NCI-H345 treated with DMSO at 0.1 percent for 48 hours (cell line): Measurements from ENCODE around the gene MCMBP.

Experiments used
- DNase-seq: peaks from one replicate; lab custom pipeline; 2025; ENCODE audit not compliant: unreplicated experiment; lab: John Stamatoyannopoulos, UW

MCMBP gene

DNA sequence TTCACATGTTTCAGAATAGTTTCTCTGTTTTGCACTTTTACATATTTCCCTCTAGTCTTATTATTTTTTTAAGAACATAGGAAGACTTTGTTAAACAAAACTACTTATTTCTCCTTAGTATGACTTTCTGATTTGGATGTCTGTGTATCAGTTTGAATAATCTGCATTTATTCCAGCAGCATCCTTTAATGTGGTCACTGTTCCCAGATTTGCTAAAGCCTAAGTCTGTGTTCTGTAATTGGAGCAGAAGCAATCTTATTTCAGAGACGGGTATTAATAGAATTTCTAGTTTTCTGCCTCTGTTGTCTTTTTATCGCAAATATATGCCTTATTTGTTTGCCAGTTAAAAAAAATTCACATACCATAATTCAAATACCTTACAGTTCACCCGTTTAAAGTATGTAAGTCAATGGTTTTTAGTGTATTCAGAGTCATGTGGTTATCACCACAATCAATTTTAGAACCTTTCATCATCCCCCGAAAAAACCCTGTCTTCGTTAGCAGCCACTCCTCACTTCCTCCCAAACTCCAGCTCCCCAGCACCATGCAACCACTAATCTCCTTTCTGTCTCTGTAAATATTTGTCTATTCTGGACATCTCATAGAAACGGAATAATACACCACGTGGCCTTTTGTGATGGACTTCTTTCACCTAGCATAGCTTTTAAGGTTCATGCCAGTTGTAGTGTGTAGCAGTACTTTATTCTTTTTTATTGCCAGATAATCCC is 88.1 kb downstream of the MCMBP start:
- DNase-seq = peak; percentile 12

DNA sequence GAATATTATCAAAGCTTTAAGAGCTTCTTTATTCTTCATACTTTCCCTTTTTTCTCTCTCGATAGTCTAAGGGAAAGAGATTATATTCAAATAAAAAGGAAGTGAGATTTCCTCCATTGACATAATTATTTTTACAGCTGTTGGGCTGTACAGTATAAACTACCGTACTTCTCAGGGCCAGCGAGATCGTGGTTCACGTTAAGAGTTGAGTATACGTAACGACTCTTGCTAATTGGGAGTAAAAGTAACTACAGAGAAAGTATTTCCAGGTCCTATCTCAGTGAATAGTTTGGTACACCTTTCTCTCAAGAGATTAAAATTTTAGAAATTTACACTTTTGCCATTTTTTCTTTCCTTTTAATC is 89.0 kb downstream of the MCMBP start:
- no peak for DNase-seq

DNA sequence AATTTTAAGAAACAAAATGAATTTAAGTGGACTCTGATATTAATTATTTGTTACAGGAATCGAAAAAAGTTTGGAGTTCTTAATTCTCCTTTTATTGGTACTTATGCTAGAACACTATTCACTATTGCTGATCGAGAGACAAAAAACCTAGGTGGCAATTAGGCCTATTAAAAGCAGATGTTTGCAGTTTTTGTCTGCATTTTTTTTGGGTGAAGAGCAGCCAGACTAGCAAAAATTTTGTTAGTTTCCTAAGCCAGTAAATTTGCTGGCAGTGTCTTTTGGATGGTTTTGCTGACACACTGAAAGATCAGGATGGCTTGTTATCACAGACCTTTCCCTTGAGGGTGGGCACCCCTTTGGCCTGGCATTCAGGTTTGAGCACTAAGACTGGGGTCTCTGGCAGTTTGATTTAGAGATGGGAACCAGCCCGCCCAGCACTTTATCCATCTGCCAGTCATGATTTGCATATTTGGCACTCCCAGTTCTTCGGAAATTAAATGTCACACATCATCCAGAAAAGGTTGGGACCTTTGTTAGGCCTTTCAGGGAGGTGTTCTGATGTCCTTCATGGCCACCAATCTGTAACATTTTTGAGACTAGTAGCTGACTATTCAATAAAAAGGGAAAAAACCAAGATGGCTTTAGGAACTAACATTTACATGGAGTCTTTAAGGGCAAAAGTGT is 89.5 kb downstream of the MCMBP start:
- no peak for DNase-seq

DNA sequence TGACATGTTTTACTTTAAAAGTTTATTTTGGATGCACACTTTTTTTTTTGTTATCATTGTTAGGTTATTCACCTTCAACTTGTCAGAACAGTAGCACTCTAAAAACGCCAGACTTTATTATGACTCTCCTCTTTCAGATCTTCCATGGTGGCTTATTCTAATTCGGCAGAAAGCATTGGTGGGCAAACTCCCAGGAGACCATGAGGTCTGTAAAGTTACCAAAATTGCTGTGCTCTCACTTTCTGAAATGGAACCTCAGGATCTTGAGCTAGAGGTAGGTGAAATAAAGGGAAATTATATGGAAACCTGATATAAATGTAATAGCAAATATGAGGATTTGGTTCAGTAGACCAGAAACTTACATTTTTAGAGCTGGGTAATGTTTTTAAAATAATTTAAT is 91.1 kb downstream of the MCMBP start:
- no peak for DNase-seq

DNA sequence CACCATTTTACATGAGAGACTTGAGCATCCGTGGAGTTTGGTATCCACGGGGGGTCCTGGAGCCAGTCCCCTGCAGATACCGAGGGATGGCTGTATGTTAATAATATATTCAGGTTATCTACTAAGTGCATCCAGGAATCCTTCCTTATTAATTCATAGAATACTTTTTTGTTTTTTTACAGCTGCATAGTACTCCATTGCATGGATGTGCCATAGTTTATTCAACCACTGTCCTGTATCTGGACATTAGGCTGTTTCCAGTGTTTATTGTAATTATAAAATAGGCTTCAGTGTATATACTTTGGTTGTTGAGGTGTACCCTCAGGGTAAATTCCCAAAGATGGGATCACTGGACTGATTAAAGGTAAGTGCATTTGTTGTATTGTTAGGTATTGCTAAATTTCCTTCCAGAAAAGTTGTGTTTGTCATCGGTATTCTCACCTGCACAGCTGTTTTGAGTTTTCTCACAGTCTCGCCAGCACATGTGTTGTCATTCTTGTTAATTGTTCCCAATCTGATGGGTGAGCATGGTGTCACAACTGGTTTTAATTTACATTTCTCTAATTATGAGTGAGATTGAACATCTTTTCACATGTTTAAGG is 91.7 kb downstream of the MCMBP start:
- no peak for DNase-seq
